Measurements from ENCODE around the gene CCDC148. TPM values are rescaled to one million over a fixed set of nuclear protein-coding genes. Genes with fewer than 3 reads are reported as not detected.

Gene CCDC148
- polyA plus RNA-seq, 3 donors, result not detected

- Histone ChIP-seq H4K20me1 (ENCODE audit: insufficient read depth, low read length) (no peaks in the 10 kb centered on the region), H3K27ac (ENCODE audit: low read depth in 1 of 2, low read length in 2 of 2) (no peak overlapping the region), H3K9me3 (replicated peaks in 1 of 2; ENCODE audit: control insufficient read depth in 1 of 2, insufficient read depth in 1 of 2, low read length in 2 of 2) (no peaks in the 10 kb centered on the region), H3K79me2 (ENCODE audit: insufficient read depth, low read length) (no peaks in the 10 kb centered on the region), H2AFZ (ENCODE audit: insufficient read depth, low read depth, low read length, poor library complexity, severe bottlenecking) (no peak overlapping the region), H3K9ac (ENCODE audit: insufficient read depth, low read length, poor library complexity, severe bottlenecking) (no peak overlapping the region), H3K36me3 (replicated peaks in 1 of 2; ENCODE audit: control insufficient read depth in 1 of 2, insufficient read depth in 2 of 2, low read length in 2 of 2) (no peaks in the 10 kb centered on the region), H3K4me3 (replicated peaks in 1 of 3; ENCODE audit: low read depth in 2 of 3, low read length in 3 of 3) (no peak overlapping the region), H3K4me2 (replicated peaks; ENCODE audit: extremely low read depth, low read length, poor library complexity, severe bottlenecking) (no peak overlapping the region), H3K27me3 (ENCODE audit: control insufficient read depth in 2 of 2, insufficient read depth in 2 of 2, low read length in 2 of 2) (no peaks in the 10 kb centered on the region), H3K4me1 (ENCODE audit: control insufficient read depth in 1 of 2, insufficient read depth in 2 of 2, low read length in 2 of 2) (no peaks in the 10 kb centered on the region)
- intact Hi-C loops (cut with micrococcal nuclease), result no loop called here
- Mint-ChIP-seq H3K9me3 (peaks cover 0 to 3% (median 2%) of the 10 kb centered on the region in 7 donors), H3K4me1 (peaks cover 6% of the 10 kb centered on the region), H3K4me3 (no peak overlapping the region), H3K27me3 (ENCODE audit: low read depth in 3 of 3) (no peaks in the 10 kb centered on the region), H3K36me3 (no peaks in the 10 kb centered on the region), H3K27ac (no peak overlapping the region)
- WGBS (ENCODE audit: insufficient coverage), result no CpG with 5 or more reads among the region's 1 CpG
- TF ChIP-seq CTCF (IDR thresholded peaks at IDR 0.05), result no peak
- no peak for DNase-seq
Observed at GRCh38 chr2:158323381-158323780, 133.2 kb downstream of the CCDC148 start.

- Mint-ChIP-seq H3K36me3 (no peaks in the 10 kb centered on the region), H3K4me1 (peaks cover 7% of the 10 kb centered on the region), H3K4me3 (no peak overlapping the region), H3K27ac (no peak overlapping the region), H3K9me3 (no peaks in the 10 kb centered on the region), H3K27me3 (ENCODE audit: low read depth in 3 of 3) (no peaks in the 10 kb centered on the region)
- Histone ChIP-seq H3K4me3 (replicated peaks in 1 of 3; ENCODE audit: low read depth in 2 of 3, low read length in 3 of 3) (no peak overlapping the region), H3K9me3 (replicated peaks in 1 of 2; ENCODE audit: control insufficient read depth in 1 of 2, insufficient read depth in 1 of 2, low read length in 2 of 2) (no peaks in the 10 kb centered on the region), H3K27ac (ENCODE audit: low read depth in 1 of 2, low read length in 2 of 2) (no peak overlapping the region), H4K20me1 (ENCODE audit: insufficient read depth, low read length) (no peaks in the 10 kb centered on the region), H3K79me2 (ENCODE audit: insufficient read depth, low read length) (no peaks in the 10 kb centered on the region), H3K4me1 (ENCODE audit: control insufficient read depth in 1 of 2, insufficient read depth in 2 of 2, low read length in 2 of 2) (no peaks in the 10 kb centered on the region), H2AFZ (ENCODE audit: insufficient read depth, low read depth, low read length, poor library complexity, severe bottlenecking) (no peak overlapping the region), H3K9ac (ENCODE audit: insufficient read depth, low read length, poor library complexity, severe bottlenecking) (no peak overlapping the region), H3K36me3 (replicated peaks in 1 of 2; ENCODE audit: control insufficient read depth in 1 of 2, insufficient read depth in 2 of 2, low read length in 2 of 2) (no peaks in the 10 kb centered on the region), H3K27me3 (ENCODE audit: control insufficient read depth in 2 of 2, insufficient read depth in 2 of 2, low read length in 2 of 2) (no peaks in the 10 kb centered on the region), H3K4me2 (replicated peaks; ENCODE audit: extremely low read depth, low read length, poor library complexity, severe bottlenecking) (no peak overlapping the region)
- DNase-seq, result no peak
- WGBS (ENCODE audit: insufficient coverage), result 100% methylated on average over 3 of the region's 3 CpGs
- no peak for TF ChIP-seq CTCF (IDR thresholded peaks at IDR 0.05)
- intact Hi-C loops (cut with micrococcal nuclease), result no loop called here
Observed at GRCh38 chr2:158321264-158321663, 135.3 kb downstream of the CCDC148 start.
